Caco-2 (cell line): ENCODE data around the gene SEPTIN3. TPM values are rescaled to one million over a fixed set of nuclear protein-coding genes. Genes with fewer than 3 reads are reported as not detected.

ENCODE experiments used
- BruUV-seq: library from RNA; stranded (reverse); fragments of 400-500 nt; replicated peaks from 2 replicates; lab custom pipeline; 2021; lab: Mats Ljungman, UMichigan
- CTCF ChIA-PET: fragments of 300-600 bp; sonication (Branson Sonifier 250); formaldehyde crosslinking; loops from one replicate; lab custom pipeline; 2022; ENCODE audit warnings: antibody characterized with exemption; lab: Charles Lee
- POLR2A ChIA-PET: fragments of 300-600 bp; sonication (Branson Sonifier 250); formaldehyde crosslinking; loops from one replicate; lab custom pipeline; 2022; ENCODE audit warnings: antibody characterized with exemption; lab: Charles Lee
- DNase-seq, 2 experiments: peaks; one replicate each; pipeline versions ENCODE4 v3.0.0 to v3.0.0-alpha.2; 2020 to 2022
- H3K27me3 ChIP-seq: replicated peaks from 2 replicates; pipeline ENCODE4 v1.6.0; 2011; ENCODE audit warnings: low read length; ENCODE audit not compliant: control insufficient read depth, insufficient read depth
- H3K36me3 ChIP-seq: 2 replicates; pipeline ENCODE4 v1.5.1; 2011; ENCODE audit warnings: low read length; ENCODE audit not compliant: control insufficient read depth, insufficient read depth
- H3K4me1 ChIP-seq: fragments of 250-450 bp; sonication (Bioruptor Pico); 2 replicates; pipeline ENCODE4 v1.5.1; 2020; ENCODE audit warnings: mild to moderate bottlenecking
- H3K4me3 ChIP-seq: 2 replicates; pipeline ENCODE4 v1.5.1; 2011; ENCODE audit warnings: low read depth, mild to moderate bottlenecking, control low read depth, low read length
- H3K9me3 ChIP-seq: fragments of 250-450 bp; sonication (Bioruptor Pico); 2 replicates; pipeline ENCODE4 v1.5.1; 2020; ENCODE audit warnings: mild to moderate bottlenecking, moderate library complexity
- H3K27ac Mint-ChIP-seq: one replicate; pipeline ENCODE4 v1.8.0; 2022; ENCODE audit warnings: mixed read lengths; ENCODE audit not compliant: unreplicated experiment
- H3K27me3 Mint-ChIP-seq: one replicate; pipeline ENCODE4 v1.8.0; 2022; ENCODE audit warnings: mixed read lengths; ENCODE audit not compliant: insufficient read depth, unreplicated experiment
- H3K36me3 Mint-ChIP-seq: one replicate; pipeline ENCODE4 v1.8.0; 2022; ENCODE audit warnings: mild to moderate bottlenecking, mixed read lengths; ENCODE audit not compliant: insufficient read depth, unreplicated experiment
- H3K4me1 Mint-ChIP-seq: one replicate; pipeline ENCODE4 v1.8.0; 2022; ENCODE audit warnings: low read depth, mixed read lengths; ENCODE audit not compliant: unreplicated experiment
- H3K4me3 Mint-ChIP-seq: one replicate; pipeline ENCODE4 v1.8.0; 2022; ENCODE audit warnings: mild to moderate bottlenecking, moderate library complexity, mixed read lengths; ENCODE audit not compliant: unreplicated experiment
- H3K9me3 Mint-ChIP-seq: one replicate; pipeline ENCODE4 v1.8.0; 2022; ENCODE audit warnings: mixed read lengths; ENCODE audit not compliant: unreplicated experiment
- CTCF ChIP-seq, 2 experiments: fragments of 200-600 bp in 1 of 2; IDR thresholded peaks; 1 replicate in 1 of 2; 2 replicates in 1 of 2; pipeline versions ENCODE4 v1.5.1 to v1.8.0; 2011 to 2022; ENCODE audit warnings: antibody characterized with exemption in 1 of 2, control low read depth in 1 of 2, inconsistent platforms in 1 of 2, low read depth in 1 of 2, low read length in 1 of 2, mild to moderate bottlenecking in 1 of 2, moderate library complexity in 1 of 2; ENCODE audit not compliant: insufficient read depth in 1 of 2, severe bottlenecking in 1 of 2, unreplicated experiment in 1 of 2
- intact Hi-C: fragments of 100-400 bp; cut with micrococcal nuclease; formaldehyde crosslinking; loops from one replicate; pipeline ENCODE4 v1.10.0; 2022; ENCODE audit not compliant: unreplicated experiment
- total RNA-seq: library from RNA; stranded (reverse); gene quantifications from 2 replicates; pipeline ENCODE4 v1.2.3, GENCODE V29; 2022

Gene SEPTIN3
- total RNA-seq, 1 experiment from 2014 or later: 2.2 TPM

GRCh38 chr22:41922328-41922727, 46.9 kb upstream of the SEPTIN3 start:
- intact Hi-C loops: no loop called here
- Histone ChIP-seq H3K4me1 (no peaks in the 10 kb centered on the region), H3K9me3 (no peaks in the 10 kb centered on the region), H3K36me3 (no peaks in the 10 kb centered on the region), H3K27me3 (no peaks in the 10 kb centered on the region), H3K4me3 (no peak overlapping the region)
- POLR2A ChIA-PET: interaction anchor here (0.6 kb wide), 2 partner anchors 175 to 270 kb away, joined by 13 to 15 read pairs; no protein-coding TSS in a partner anchor
- Mint-ChIP-seq H3K27me3 (no peaks in the 10 kb centered on the region), H3K4me1 (no peaks in the 10 kb centered on the region), H3K27ac (no peak overlapping the region), H3K4me3 (no peak overlapping the region), H3K36me3 (peaks cover 9% of the 10 kb centered on the region), H3K9me3 (no peaks in the 10 kb centered on the region)
- no peak for TF ChIP-seq CTCF (IDR thresholded peaks at IDR 0.05; ENCODE audit: insufficient read depth in 1 of 2, low read depth in 1 of 2, low read length in 1 of 2, severe bottlenecking in 1 of 2, unreplicated experiment in 1 of 2)
- BruUV-seq: no TSS peak
- CTCF ChIA-PET: no interaction called here
- DNase-seq: no peak

- no peak for DNase-seq
Observed at GRCh38 chr22:41922940-41923594, 46.2 kb upstream of the SEPTIN3 start.

More at GRCh38 chr22:41922940-41923594, 46.2 kb upstream of the SEPTIN3 start:
- H3K27ac Mint-ChIP-seq: no peak overlapping the region
- Histone ChIP-seq H3K9me3 (no peaks in the 10 kb centered on the region), H3K4me3 (no peak overlapping the region), H3K4me1 (no peaks in the 10 kb centered on the region), H3K27me3 (no peaks in the 10 kb centered on the region), H3K36me3 (no peaks in the 10 kb centered on the region)
- TF ChIP-seq CTCF (IDR thresholded peaks at IDR 0.05; ENCODE audit: insufficient read depth in 1 of 2, low read depth in 1 of 2, low read length in 1 of 2, severe bottlenecking in 1 of 2, unreplicated experiment in 1 of 2): no peak
- H3K4me3 Mint-ChIP-seq: no peak overlapping the region
- intact Hi-C loops: no loop called here
- no TSS peak for BruUV-seq
- CTCF ChIA-PET: no interaction called here
- POLR2A ChIA-PET: interaction anchor here (0.6 kb wide), 2 partner anchors 175 to 269 kb away, joined by 13 to 15 read pairs; no protein-coding TSS in a partner anchor
- H3K4me1 Mint-ChIP-seq: no peaks in the 10 kb centered on the region
- H3K27me3 Mint-ChIP-seq: no peaks in the 10 kb centered on the region
- H3K9me3 Mint-ChIP-seq: no peaks in the 10 kb centered on the region
- H3K36me3 Mint-ChIP-seq: peaks cover 16% of the 10 kb centered on the region
